Measurements from ENCODE around the gene CBX2.

CBX2 gene

GRCh38 chr17:79789943-79790804 is 12.2 kb downstream of the CBX2 start:
- DNase-seq = peak; percentile 46

- DNase-seq = no peak
Observed at GRCh38 chr17:79790805-79791734, 13.1 kb downstream of the CBX2 start.

GRCh38 chr17:79791735-79792161 is 13.8 kb downstream of the CBX2 start:
- no peak for DNase-seq

DNA sequence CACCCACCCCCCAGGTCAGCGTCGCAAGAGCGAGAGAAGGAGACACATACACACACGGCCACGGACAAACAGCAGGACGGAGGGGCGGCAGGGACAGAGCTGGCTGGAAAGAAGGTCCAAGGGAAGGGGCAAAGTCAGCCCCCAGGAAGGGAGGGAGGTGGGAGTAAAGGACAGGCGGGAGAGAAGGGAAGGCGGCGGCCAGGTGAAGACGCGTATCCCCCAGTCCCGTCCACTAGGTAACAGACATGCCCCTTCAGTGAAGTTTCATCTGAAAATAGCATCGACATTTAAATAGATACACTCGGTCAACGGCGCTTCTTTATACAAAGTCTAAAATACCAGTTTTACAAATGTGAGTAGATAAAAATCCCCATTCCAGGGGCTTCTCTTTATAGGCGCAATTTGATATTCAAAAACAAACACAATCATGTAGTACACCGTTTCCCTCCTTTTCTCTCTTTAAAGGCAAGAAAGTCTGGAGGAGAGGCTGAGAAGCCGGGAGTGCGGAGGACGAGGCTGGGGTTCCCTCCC is 14.5 kb downstream of the CBX2 start:
- no peak for DNase-seq

DNA sequence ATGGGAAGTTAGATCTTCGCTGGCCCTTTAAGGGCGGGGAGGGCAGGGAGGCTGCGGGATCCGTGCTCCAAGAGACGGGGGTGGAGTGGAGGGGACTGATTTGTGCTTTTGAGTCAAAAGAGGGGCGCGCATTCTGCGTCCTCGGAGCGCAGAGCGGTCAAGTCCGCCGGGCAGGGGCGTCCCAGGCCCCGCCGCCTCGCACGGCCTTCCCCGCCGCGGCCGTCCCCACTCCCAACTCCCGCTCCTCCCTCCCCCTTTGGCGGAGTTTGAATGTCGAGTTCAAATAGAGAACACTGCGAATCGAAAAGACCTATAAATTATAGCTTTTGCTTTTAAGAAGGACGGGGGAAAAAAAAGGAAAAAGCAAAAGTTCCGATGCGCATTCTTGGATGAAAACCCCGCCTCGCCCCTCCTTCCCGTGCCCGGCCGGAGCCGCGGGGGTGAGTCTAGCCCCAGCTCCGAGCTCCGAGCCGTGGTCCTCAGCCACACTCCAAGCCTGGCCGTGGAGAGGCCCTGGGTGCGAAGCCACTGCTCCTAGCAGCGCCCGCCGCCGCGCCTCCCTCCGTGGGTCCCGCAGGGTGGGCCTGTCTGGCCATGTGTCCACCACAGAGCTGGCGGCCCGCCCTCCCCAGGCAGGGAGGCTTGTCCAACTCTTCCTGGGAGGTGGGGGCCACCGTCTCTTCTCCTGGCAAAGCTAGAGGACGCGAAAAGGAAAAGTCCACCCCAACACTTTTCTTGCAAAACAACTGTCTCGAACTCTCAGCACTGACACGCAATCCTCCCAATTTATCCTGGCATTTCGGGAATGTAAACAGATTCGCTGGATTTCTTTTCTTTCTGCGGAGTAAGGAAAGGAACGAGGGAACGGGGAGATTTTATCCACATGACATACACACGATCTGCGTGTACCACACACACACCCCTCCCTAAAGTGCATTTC is 15.3 kb downstream of the CBX2 start:
- no peak for DNase-seq

GRCh38 chr17:79793924-79794304 is 16.0 kb downstream of the CBX2 start:
- no peak for DNase-seq

GRCh38 chr17:79794659-79795511 is 16.9 kb downstream of the CBX2 start:
- no peak for DNase-seq

GRCh38 chr17:79795795-79796443 is 18.0 kb downstream of the CBX2 start:
- DNase-seq = no peak

DNA sequence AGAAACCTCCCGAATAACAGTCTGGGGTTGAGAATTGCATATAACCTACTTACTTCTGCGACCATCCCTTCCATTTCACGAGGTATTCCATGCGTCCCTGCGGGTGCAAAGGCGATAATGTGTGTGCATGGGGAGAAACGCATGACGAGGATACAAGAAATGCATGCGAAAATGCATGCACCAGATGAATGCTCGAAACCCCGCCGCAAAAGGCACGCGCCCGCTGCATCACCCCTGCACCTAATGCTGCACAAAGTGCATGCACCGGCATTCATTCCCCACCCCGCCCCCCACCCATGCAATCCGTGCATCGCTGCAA is 18.5 kb downstream of the CBX2 start:
- no peak for DNase-seq

- peak; percentile 99 for DNase-seq
Observed at GRCh38 chr17:79796763-79797491, 19.0 kb downstream of the CBX2 start, which contains the start of gene CBX8. Gene CBX8, minus strand, starts transcription at chr17:79797077. Its CDS starts 79 bp downstream, at chr17:79796998.

- no peak for DNase-seq
Observed at GRCh38 chr17:79797492-79798298, 19.7 kb downstream of the CBX2 start.

GRCh38 chr17:79798299-79799173 is 20.6 kb downstream of the CBX2 start:
- DNase-seq = no peak

DNA sequence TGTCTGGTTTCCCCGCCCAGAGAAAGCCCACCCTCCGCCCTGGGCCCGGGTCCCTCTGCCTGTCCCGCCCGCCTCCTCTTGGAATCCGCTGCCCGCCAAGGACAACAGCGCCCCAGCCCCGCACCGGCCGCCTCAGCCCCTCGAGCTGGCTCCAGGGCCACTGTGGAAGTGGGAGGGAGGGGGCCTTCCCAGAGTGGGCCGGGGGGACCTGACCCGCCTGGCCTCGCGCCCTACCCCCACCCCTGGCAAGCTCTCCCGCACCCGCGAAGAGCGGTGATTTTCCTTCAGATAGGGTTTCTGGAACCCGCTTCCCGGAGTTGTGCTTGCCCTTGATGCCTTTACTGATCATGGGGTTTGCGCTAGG is 21.2 kb downstream of the CBX2 start:
- DNase-seq = no peak

GRCh38 chr17:79799538-79800324 is 21.8 kb downstream of the CBX2 start:
- DNase-seq = no peak

GRCh38 chr17:79800325-79801155 is 22.6 kb downstream of the CBX2 start:
- DNase-seq = peak; percentile 39
